Neutrophil (primary cell): Measurements from ENCODE around the gene DCDC1.

Experiments
- H3K27ac ChIP-seq: fragments of 200-600 bp; sonication (generic); 2 replicates; pipeline ENCODE4 v1.5.1; 2016; ENCODE audit warnings: mild to moderate bottlenecking, moderate library complexity
- H3K27me3 ChIP-seq: fragments of 200-600 bp; sonication (generic); 2 replicates; pipeline ENCODE4 v1.6.0; 2016; ENCODE audit warnings: mild to moderate bottlenecking
- H3K36me3 ChIP-seq: fragments of 200-600 bp; sonication (generic); 2 replicates; pipeline ENCODE4 v1.5.1; 2017
- H3K4me1 ChIP-seq, 2 experiments: fragments of 200-600 bp in 1 of 2; sonication (generic) in 1 of 2; 1 replicate in 1 of 2; 2 replicates in 1 of 2; pipeline versions ENCODE4 v1.5.1 to v1.6.1; 2013 to 2016; ENCODE audit warnings: low read depth in 1 of 2, low read length in 1 of 2, mild to moderate bottlenecking in 1 of 2, moderate library complexity in 1 of 2; ENCODE audit not compliant: control insufficient read depth in 1 of 2, insufficient read depth in 1 of 2
- H3K4me3 ChIP-seq, 2 experiments: fragments of 200-600 bp in 1 of 2; sonication (generic) in 1 of 2; 1 replicate in 1 of 2; 2 replicates in 1 of 2; pipeline ENCODE4 v1.5.1; 2013 to 2016; ENCODE audit warnings: low read depth in 1 of 2, low read length in 1 of 2, mild to moderate bottlenecking in 1 of 2, moderate library complexity in 1 of 2
- H3K9me3 ChIP-seq: fragments of 200-600 bp; sonication (generic); 2 replicates; pipeline ENCODE4 v1.5.1; 2016
- CTCF ChIP-seq: fragments of 200-600 bp; sonication (generic); IDR thresholded peaks from 2 replicates; pipeline ENCODE4 v1.5.1; 2016; ENCODE audit warnings: antibody characterized with exemption

DCDC1 gene

GRCh38 chr11:31369348-31370329 is at the start of gene DCDC1, which contains the start of gene DNAJC24:
TSS of gene DCDC1 (minus strand) at chr11:31369739. CDS start at chr11:31328280, 41,459 bp downstream.
TSS of gene DNAJC24 (plus strand) at chr11:31369860. CDS start at chr11:31370749, 889 bp downstream.
- Histone ChIP-seq H3K27me3 (peaks cover 51% of the 10 kb centered on the region), H3K9me3 (no peaks in the 10 kb centered on the region)

GRCh38 chr11:31419138-31419537 is 49.6 kb upstream of the DCDC1 start:
- Histone ChIP-seq H3K27me3 (no peaks in the 10 kb centered on the region), H3K4me3 (no peak overlapping the region), H3K27ac (no peak overlapping the region), H3K4me1 (no peaks in the 10 kb centered on the region), H3K9me3 (no peaks in the 10 kb centered on the region), H3K36me3 (no peaks in the 10 kb centered on the region)
- TF ChIP-seq CTCF: no peak

More at GRCh38 chr11:31369348-31370329, at the start of gene DCDC1, which contains the start of gene DNAJC24:
- peak within 1 kb of the TSS; percentile 61 to 77 for H3K4me3 ChIP-seq
- TF ChIP-seq CTCF: no peak
- no peaks in the 10 kb centered on the region for H3K36me3 ChIP-seq
- H3K4me1 ChIP-seq: peaks cover 14 to 15% of the 10 kb centered on the region in 2 experiments
- no peak within 1 kb of the TSS for H3K27ac ChIP-seq

GRCh38 chr11:31417816-31418215 is 48.3 kb upstream of the DCDC1 start:
- Histone ChIP-seq H3K9me3 (no peaks in the 10 kb centered on the region), H3K27me3 (no peaks in the 10 kb centered on the region), H3K4me3 (no peak overlapping the region), H3K36me3 (no peaks in the 10 kb centered on the region), H3K27ac (no peak overlapping the region), H3K4me1 (no peaks in the 10 kb centered on the region)
- no peak for TF ChIP-seq CTCF

- Histone ChIP-seq H3K36me3 (no peaks in the 10 kb centered on the region), H3K4me1 (no peaks in the 10 kb centered on the region), H3K4me3 (no peak overlapping the region), H3K27me3 (no peaks in the 10 kb centered on the region), H3K9me3 (no peaks in the 10 kb centered on the region), H3K27ac (no peak overlapping the region)
- no peak for TF ChIP-seq CTCF
Measured at GRCh38 chr11:31417357-31417756, 47.8 kb upstream of the DCDC1 start.

- Histone ChIP-seq H3K9me3 (no peaks in the 10 kb centered on the region), H3K27me3 (no peaks in the 10 kb centered on the region), H3K4me1 (no peaks in the 10 kb centered on the region), H3K4me3 (no peak overlapping the region), H3K27ac (no peak overlapping the region), H3K36me3 (no peaks in the 10 kb centered on the region)
- TF ChIP-seq CTCF: no peak
Measured at GRCh38 chr11:31415435-31415834, 45.9 kb upstream of the DCDC1 start.
